DOHH2 (cell line): ENCODE data around the gene GALNT9.

Experiments used
- EZH2phosphoT487 ChIP-seq: fragments of 200-600 bp; sonication (generic); IDR thresholded peaks from 2 replicates; pipeline ENCODE4 v1.6.1; 2017; ENCODE audit warnings: borderline replicate concordance, mild to moderate bottlenecking, antibody characterized with exemption, low read length, moderate library complexity, mixed read lengths
- TF ChIP-seq, protein P1 (sequence below): fragments of 200-600 bp; sonication (generic); IDR thresholded peaks from one replicate; pipeline ENCODE4 v1.5.1; 2014; ENCODE audit warnings: antibody characterized with exemption, mild to moderate bottlenecking, low read depth, low read length; ENCODE audit not compliant: poor library complexity, severe bottlenecking

- TF ChIP-seq, protein P1, sequence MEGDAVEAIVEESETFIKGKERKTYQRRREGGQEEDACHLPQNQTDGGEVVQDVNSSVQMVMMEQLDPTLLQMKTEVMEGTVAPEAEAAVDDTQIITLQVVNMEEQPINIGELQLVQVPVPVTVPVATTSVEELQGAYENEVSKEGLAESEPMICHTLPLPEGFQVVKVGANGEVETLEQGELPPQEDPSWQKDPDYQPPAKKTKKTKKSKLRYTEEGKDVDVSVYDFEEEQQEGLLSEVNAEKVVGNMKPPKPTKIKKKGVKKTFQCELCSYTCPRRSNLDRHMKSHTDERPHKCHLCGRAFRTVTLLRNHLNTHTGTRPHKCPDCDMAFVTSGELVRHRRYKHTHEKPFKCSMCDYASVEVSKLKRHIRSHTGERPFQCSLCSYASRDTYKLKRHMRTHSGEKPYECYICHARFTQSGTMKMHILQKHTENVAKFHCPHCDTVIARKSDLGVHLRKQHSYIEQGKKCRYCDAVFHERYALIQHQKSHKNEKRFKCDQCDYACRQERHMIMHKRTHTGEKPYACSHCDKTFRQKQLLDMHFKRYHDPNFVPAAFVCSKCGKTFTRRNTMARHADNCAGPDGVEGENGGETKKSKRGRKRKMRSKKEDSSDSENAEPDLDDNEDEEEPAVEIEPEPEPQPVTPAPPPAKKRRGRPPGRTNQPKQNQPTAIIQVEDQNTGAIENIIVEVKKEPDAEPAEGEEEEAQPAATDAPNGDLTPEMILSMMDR: no peak
- TF ChIP-seq EZH2phosphoT487: no peak
Measured at GRCh38 chr12:132253698-132254480, 75.5 kb downstream of the GALNT9 start.
